Fibroblast of skin of right quadriceps (primary cell): ENCODE measurements around the gene PDLIM1.

Experiments used
- DNase-seq: peaks from one replicate; pipeline ENCODE4 v3.0.0-alpha.2; 2013

PDLIM1 gene

GRCh38 chr10:95287281-95287680 is 3.5 kb downstream of the PDLIM1 start:
- DNase-seq = peak; percentile 32

GRCh38 chr10:95286707-95287106 is 4.1 kb downstream of the PDLIM1 start:
- no peak for DNase-seq

GRCh38 chr10:95285556-95285955 is 5.2 kb downstream of the PDLIM1 start:
- no peak for DNase-seq

DNA sequence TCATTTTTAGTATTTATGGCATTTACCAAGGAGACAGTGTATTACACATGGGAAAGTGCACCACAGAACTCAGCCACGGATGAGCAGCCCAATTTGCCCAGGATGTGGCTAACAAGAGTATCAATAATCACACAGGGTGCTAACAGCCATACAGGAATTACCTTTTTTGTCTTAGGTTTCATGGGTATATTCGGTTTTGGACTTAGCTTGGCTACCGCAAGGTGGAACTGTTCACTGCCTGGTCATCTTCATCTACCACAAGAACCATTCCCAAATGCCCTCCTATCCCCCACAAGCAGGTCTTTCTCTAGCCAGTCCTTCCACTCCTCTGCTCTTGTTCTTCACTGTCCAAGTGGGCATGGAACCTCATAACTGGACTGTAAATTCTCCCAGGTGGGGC is 6.0 kb downstream of the PDLIM1 start:
- no peak for DNase-seq

- no peak for DNase-seq
Measured at GRCh38 chr10:95282107-95282506, 8.7 kb downstream of the PDLIM1 start.

DNA sequence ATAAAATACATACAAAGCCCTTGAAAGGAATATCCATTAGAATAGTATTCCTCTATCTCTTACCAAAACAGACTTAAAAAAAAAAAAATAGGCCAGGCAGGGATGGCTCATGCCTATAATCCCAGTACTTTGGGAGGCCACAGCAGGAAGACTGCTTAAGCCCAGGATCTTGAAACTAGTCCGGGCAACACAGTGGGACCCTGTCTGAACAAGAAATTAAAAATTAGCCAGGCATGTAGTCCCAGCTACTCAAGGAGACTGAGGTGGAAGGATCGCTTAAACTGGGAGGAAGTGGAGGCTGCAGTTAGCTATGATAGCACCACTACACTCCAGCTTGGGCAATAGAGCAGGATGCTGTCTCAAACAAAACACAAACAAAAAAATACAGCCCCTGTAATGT is 9.6 kb downstream of the PDLIM1 start:
- DNase-seq = no peak

DNA sequence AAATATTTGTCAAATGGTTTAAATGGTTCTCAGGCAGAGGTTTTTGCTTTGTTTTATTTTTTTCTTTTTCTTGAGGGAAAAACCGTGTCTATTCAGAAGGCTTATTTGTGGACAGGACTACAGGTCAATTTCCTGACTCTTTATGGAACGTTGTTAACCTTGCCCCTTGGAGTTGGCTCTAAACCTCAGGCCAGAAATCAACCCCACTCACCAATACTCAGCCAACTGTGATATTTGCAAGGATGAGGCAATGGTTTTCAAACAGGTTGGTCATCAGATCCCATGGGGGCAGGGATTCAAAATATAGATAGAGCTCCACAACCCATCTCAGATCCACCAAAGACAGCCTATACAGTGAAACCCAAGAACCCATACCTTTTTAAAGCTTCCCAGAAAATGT is 10.2 kb downstream of the PDLIM1 start:
- DNase-seq = no peak

- peak; percentile 65 for DNase-seq
Measured at GRCh38 chr10:95279042-95279820, 11.6 kb downstream of the PDLIM1 start.

GRCh38 chr10:95278061-95278988 is 12.5 kb downstream of the PDLIM1 start:
- peak; percentile 61 for DNase-seq

DNA sequence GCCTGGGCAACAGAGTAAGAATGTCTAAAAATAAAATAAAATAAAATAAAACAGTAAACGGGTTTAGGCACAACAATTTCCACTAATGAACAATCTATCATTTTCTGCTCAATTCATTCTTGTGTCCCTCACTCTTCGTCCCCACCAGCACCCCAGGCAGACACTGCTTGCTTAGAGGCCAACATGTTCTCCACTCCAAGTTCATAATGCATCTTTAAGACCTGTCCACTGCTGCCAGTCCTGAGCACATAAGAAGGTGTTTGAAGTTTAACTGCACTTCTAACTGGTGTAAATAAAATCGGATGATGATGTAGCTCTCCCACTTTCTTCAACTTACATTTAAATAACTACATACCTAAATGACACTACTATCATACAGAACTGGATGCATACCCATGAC is 13.2 kb downstream of the PDLIM1 start:
- no peak for DNase-seq

- no peak for DNase-seq
Measured at GRCh38 chr10:95277201-95277570, 13.6 kb downstream of the PDLIM1 start.

DNA sequence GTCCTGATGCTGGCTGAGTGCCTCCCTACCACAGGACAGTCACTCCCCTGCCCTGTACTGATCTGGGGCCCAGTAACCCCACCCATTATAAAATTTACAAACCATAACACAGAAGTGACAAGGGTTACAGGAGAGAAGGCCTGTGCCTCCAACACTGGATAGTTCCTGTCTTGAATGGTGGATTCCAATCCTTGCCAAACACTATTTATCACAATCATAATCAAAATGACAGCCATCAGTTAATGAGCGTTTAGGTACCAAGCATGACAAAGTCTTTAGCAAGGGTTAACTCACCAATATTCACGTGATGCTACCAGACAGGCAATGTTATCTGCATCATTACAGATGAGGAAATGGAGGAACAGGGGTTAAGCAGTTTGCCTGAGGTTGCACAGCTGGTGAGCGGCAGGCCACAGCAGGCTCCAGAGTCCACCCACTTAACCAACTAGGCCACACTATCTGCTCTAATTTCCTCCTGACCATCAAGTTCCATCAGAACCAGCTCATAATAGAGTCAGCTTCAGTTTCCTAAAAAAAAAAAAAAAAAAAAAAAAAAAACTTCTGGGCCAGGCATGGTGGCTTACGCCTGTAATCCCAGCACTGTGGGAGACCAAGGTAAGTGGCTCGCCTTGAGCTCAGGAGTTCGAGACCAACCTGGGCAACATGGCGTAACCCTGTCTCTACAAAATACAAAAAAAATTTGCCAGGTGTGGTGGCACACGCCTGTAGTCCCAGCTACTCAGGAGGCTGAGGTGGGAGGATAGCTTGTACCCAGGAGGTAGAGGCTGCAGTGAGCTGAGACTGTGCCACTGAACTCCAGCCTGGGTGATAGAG is 14.2 kb downstream of the PDLIM1 start:
- no peak for DNase-seq

DNA sequence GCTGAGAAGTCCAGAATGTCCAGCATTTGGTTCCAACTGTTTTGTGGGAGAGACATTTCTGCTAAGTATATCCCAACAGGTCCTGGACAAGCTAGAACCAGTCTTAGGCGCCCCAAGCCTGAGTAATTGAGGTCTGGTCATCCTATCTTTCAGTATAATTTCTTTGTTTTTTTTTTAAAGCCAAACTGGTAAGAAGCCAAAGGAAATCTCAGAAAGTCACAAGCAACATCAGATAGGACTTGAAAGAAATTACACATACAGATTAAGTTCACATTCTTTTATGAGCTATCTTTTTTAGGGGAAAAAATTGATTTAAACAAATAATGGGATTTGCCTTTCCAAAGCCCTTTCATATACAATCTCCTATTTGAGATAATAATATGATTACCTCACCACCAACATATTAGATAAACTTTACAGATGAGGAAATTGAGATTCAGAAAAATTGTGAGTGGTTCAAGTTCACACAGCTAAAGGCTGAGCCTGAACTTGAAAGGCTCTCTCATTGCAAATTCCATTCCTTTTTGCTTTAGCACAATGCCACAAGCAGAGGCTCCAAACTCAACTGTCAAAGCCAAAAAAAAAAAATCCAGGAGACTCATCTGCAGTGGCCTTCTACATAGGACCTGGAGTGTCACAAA is 15.0 kb downstream of the PDLIM1 start:
- DNase-seq = peak; percentile 28

GRCh38 chr10:95273393-95274312 is 17.1 kb downstream of the PDLIM1 start:
- peak; percentile 80 for DNase-seq

GRCh38 chr10:95268438-95268837 is 22.4 kb downstream of the PDLIM1 start:
- DNase-seq = no peak

DNA sequence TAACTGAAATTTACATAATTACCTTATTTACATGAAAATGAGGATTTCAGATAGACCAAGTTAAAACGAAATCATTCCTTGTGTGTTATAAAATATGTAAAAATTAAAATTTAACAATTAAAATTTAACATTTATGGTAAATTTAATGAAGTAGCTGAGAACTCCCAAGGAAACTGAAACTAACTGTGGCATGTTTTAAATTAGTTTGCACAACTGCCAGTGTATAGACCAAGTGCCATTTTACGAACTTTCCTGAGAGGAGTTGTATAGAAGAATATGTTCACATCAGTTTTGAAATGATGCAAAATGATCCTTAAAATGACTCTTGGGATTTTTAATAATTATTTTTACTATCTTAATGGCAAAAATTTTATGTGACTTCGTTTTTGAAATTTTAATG is 23.6 kb downstream of the PDLIM1 start:
- no peak for DNase-seq

DNA sequence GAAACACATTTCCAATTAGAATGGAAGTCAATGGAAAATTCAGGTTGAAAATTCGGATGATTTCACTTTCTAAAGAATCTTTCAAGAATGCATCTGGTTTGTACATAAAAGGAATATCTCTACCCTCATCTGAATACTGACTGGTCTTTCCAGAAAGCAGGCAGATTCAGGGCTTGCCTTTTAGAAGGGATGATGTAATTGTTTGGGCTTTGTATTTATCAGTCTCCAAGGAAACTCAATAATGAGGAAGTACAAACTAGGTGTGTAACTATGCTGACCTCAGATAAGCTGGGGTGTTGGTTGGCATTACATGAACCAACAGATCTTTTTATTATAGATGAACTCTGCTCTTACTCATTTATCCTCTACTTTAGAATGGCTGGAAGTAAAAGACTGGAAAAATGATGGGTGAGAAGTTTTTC is 24.1 kb downstream of the PDLIM1 start:
- DNase-seq = peak; percentile 88

DNA sequence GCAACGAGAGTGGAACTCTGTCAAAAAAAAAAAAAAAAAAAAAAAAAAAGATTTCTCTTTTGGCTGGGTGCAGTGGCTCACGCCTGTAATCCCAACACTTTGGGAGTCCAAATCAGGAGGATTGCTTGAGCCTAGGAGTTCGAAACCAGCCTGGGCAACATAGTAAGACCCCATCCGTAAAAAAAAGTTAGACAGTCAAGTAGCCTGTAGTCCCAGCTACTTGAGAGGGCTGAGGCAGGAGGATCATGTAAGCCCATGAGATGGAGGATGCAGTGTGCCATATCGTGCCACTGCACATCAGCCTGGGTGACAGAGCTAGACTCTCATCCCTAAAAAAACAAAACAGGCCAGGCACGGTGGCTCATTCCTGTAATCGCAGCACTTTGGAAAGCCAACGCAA is 25.2 kb downstream of the PDLIM1 start:
- DNase-seq = no peak

DNA sequence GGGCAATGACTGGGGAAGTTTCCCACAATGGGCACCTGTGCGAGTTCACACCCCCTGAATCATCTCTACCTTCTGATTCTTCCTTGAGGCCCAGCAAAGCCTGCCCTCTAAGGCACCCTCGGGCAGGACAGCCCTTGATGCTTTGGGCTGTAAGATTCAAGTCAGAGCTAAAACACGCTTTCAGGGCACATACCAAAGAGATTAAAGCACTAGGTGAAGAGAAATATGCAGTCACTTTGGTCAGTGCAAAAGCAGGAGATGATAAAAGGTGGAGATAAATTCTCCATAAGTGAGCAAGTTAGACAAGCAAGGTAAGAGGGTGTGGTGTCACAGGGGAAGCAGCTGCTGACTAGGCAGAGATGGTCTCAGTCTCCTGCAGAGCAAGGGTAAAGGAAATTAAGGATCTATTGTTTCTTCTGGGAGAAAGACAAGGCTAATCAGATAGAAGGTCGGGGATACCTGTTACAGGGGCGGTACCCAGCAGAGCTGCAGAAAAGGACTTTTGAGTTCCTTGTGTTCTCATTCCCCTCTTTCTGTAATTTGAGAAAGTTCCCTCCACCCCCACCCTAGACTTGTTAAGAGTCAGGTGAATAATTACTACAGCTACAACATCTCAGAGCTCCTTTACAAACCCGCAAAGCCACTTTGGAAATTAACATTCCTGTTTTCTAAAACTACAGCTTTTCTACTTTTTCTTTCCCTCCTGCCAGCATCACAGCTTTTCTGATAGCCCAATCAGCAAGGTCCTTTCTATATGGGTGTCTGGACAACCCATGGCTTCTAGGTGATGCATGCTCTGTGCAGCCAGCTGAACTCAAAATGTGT is 26.4 kb downstream of the PDLIM1 start:
- no peak for DNase-seq

DNA sequence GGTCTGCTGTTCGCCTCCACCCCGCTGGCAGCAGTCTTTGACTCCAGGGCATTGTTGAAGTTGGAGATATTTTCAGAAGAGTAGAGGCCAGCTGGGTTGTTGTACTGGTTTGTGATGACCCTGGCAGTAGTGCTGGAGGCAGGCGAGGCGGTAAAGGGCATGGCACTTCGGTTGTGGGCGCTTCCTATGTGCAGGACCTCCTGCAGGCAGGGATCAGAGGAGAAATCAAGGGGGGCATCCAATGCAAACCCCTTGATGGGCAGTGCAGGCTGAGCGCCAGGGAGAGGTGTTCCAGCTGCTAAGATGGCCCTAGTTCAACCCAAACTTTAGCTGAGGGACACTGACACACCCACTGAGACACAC is 27.0 kb downstream of the PDLIM1 start:
- no peak for DNase-seq
